GM12801 (cell line): Measurements from ENCODE around the gene DIAPH3.

Experiments used
- TF ChIP-seq, protein P1 (sequence below): IDR thresholded peaks from one replicate; pipeline ENCODE4 v1.5.1; 2011; ENCODE audit warnings: control low read depth; ENCODE audit not compliant: insufficient read length; ENCODE audit errors: extremely low read depth

Gene DIAPH3

DNA sequence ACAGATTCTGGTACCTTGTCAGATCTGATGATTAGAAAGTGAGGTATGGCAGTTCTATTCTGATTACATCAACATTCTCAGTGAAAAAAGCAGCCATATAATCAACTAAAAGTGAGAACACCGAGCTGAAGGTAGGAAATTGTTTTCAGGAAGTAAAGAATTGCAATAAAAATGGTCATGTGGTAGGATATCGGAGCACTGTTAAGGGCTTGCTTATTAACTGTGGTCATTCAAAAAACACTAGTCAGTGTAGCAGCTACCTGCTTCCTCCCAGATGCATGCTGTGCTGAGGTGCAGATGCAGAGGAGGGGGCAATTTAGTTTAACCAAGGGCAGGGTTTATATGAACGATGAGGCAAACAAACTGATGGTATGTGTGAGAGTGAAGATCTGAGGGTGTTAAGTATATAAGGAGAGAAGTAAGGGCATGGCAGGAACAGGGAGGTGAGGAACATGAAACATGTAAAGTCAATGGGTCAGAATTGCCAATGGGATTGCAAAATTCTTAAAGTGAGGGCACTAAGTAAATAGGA is 111.9 kb downstream of the DIAPH3 start:
- TF ChIP-seq, protein P1, sequence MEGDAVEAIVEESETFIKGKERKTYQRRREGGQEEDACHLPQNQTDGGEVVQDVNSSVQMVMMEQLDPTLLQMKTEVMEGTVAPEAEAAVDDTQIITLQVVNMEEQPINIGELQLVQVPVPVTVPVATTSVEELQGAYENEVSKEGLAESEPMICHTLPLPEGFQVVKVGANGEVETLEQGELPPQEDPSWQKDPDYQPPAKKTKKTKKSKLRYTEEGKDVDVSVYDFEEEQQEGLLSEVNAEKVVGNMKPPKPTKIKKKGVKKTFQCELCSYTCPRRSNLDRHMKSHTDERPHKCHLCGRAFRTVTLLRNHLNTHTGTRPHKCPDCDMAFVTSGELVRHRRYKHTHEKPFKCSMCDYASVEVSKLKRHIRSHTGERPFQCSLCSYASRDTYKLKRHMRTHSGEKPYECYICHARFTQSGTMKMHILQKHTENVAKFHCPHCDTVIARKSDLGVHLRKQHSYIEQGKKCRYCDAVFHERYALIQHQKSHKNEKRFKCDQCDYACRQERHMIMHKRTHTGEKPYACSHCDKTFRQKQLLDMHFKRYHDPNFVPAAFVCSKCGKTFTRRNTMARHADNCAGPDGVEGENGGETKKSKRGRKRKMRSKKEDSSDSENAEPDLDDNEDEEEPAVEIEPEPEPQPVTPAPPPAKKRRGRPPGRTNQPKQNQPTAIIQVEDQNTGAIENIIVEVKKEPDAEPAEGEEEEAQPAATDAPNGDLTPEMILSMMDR: no peak

DNA sequence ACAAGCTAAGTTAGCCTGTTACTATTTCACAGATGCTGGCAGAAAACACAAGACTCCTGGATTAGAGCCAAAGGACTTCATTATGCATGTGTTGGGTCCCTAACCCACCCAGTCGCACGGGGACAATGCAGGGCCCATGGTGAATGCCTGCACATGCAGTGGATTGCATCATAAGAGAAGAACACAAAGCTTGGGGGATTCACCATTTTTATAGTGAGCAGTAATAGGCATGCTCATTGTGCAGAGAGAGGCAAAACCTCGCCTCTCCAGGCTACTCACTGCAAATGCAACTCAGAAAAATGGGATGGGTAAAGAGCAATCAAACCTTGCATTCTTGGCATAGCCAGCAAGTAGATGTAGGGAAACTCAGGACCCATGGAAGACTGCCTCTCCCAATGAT is 115.8 kb downstream of the DIAPH3 start:
- TF ChIP-seq, protein P1: no peak

DNA sequence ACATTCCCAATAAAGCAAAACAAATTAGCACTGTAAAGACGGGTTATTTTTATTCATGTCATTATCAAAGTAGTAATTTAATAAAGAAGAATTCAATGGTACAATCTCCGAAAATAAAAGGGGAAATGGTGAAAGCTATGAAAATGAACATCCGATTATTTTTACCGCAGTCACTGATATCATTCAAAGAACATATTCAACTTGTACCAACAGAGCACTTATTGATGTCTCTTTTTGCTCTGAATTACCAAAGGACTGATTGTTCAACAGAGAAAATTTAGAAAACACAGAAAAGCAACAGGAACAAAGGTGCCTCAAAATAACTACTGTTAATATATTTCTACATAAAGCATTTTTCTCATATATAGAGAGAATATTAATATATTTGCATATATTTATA is 119.4 kb downstream of the DIAPH3 start:
- TF ChIP-seq, protein P1: no peak

DNA sequence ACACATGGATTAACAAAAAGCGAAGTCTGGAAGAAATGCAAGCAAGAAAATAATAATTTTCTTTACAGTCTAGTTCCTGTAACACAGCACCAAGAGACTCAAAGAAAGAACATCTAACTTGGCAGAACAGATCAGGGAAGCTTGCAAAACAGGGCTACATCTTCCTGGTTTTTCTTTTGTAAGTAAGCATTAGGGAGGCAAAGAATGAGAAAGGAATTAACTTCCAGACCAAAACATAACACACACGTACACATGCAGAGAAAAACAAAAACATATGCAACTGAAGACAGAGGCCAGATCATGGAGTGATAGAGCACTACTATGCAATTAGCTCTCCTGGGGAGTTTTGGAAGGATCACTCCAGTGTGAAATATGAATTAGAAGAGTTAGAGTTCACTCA is 120.5 kb downstream of the DIAPH3 start:
- TF ChIP-seq, protein P1: no peak

DNA sequence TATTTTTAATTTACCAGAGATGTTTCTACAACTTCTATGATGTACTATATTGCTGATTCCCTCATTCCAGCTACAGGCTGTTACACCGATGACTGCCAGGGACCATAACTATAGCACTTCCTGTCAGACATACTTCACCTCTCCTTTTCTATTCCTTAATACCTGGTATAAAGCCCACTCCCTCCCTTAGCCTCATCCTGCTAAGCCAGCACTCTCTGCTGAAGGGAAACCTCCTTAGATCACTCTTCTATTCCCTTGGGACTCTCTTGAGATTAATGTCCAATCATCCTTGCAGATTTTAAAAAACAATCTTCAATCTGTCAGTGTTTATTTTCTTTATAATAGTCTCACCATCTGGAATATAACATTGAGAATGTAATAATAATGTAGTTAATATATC is 127.9 kb downstream of the DIAPH3 start:
- TF ChIP-seq, protein P1: no peak

DNA sequence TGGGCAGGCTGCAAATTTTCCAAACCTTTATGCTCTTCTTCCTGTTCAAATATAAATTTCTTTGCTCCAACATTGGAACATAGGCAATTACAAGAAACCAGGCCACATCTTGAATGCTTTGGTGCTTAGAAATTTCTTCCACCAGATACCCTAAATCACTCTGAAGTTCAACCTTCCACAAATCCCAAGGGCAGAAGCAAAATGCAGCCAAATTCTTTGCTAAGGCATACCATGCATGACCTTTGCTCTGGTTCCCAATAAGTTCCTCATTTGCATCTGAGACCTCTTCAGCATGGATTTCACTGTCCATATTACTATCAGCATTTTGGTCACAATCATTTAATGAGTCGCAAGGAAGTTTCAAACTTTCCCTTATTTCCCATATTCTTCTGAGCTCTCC is 130.9 kb downstream of the DIAPH3 start:
- TF ChIP-seq, protein P1: no peak

DNA sequence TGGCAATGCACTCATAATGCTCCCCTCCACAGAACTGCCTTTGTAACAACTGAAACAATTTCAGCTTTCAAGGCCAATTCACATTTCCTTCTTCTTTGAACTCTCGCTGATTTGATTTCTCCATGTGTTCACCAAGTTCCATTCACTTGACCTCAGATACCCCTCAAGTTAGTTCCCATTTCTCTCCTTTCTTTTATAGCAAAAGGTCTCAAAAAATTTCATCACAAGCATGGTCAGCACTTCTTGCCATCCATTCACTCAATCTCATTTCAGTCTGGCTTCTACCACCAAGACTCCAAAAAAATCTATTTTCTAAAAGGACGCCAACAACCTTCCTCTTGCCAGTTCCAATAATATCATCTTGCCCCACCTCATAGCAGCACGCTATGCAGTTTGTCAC is 135.7 kb downstream of the DIAPH3 start:
- TF ChIP-seq, protein P1: no peak
